GM12801 (cell line): Measurements from ENCODE around the gene LZTS3.

ENCODE experiments used
- CTCF ChIP-seq: IDR thresholded peaks from one replicate; pipeline ENCODE4 v1.5.1; 2011; ENCODE audit warnings: control low read depth; ENCODE audit not compliant: insufficient read length; ENCODE audit errors: extremely low read depth

Gene LZTS3

DNA sequence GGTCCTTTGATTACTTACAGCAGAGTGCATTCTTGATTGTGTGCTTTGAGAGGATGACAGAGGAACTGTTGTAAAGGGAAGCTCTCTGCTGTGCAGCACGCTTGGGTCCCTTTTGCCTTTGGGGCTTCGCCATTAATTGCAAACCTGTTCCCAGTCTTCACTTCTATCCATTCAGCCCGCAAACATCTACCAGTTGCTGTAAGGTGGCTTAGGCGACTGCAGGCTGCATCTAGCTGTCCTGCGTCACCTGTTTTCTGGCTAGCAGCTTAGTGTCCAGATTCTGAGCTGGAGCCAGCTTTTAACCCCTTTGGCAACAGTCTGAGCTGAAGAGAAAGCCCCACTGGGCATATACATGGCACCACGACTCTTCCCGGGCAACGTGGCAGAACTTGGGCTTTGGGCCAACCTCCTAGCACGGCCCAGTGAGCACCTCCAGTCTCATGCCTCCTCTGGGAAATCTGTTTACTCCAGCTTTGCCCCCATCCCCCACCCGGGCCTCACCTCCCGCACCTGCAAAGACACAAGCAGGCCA, 11.2 kb downstream of the LZTS3 start:
- TF ChIP-seq CTCF = no peak

DNA sequence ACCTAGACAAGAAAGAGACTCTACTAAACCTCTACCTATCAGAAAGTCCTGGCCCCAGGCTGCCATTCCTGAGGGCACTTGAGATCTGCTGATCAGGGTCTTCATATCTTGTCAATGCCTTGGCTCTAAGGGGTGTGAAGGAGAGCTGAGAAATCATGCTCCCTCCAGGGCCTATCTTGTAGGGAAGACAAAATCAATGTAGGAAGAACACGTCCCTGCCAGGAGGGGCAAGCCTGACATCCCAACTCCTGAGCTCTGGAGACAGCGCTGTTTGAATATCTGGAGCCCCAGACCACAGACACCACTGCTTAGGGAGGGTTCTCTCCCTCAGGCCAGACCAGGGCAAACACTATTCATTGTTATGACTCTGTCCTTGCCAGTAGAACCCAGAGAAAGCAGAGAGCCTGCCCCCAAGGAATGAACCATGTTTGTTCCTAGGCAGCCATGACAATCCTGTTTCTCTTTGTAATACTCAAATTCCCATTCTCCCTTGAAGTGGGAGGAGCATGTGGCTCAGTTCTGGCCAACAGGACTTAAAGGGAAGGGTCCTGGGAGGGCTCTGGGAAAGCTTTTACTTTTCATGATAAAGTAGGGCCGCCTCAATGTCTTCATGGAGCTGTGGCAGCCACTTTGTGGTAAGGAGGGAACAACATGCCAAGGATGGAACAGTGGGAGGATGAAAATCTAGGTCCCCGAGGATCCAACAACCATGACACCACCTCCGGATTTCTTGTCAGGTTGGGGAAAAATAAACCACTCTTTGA, 11.9 kb downstream of the LZTS3 start:
- TF ChIP-seq CTCF = no peak

GRCh38 chr20:3160418-3160817, 12.9 kb downstream of the LZTS3 start:
- no peak for TF ChIP-seq CTCF

- TF ChIP-seq CTCF = no peak
These were observed 14.3 kb downstream of the LZTS3 start for GRCh38 chr20:3158968-3159431.

DNA sequence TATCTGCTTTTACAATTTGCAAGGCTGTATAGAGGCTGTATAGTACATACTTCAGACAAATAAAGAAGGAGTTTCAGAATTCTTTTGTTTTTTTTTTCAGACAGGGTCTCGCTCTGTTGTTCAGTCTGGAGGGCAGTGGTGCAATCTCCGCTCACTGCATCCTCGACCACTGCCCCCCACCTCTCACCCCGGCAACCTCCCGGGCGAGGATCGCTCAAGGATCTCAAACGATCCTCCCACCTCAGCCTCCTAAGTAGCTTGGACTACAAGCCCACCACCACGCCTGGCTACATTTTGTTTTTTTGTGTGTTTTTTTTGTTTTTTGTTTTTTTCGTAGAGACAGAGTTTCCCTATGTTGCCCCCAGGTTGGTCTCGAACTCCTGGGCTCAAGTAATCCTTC, 15.5 kb downstream of the LZTS3 start:
- no peak for TF ChIP-seq CTCF

- TF ChIP-seq CTCF = no peak
These were observed 16.3 kb downstream of the LZTS3 start for GRCh38 chr20:3156811-3157619.

DNA sequence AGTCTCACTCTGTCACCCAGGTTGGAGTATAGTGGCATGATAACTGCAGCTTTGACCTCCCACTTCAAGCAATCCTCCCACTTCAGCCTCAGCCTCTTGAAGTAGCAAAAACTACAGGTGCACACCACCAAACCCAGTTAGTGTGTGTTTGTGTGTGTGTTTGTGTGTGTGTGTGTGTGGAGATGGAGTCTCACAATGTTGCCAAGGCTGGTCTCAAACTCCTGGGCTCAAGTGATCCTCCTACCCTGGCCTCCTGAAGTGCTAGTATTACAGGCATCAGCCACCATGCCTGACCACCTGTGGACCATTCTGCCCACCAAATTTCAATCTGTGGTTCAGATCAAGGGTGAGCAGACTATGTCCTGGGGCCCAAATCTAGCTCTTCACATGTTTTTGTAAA, 22.4 kb downstream of the LZTS3 start:
- TF ChIP-seq CTCF = no peak
